Transverse colon (tissue), 4 donors: ENCODE results near the gene POTEI.
"Not testable (repeated sequence)": the region's sequence is repeated elsewhere in the genome, so short reads cannot be mapped to it uniquely, and the experiment has no call there.

Experiments
- CTCF ChIP-seq, 5 experiments: fragments of 200-600 bp in 3 of 5; fragments of 450-650 bp in 2 of 5; sonication (generic) in 3 of 5; IDR thresholded peaks; 1 replicate in 2 of 5; 2 replicates in 3 of 5; pipeline ENCODE4 v1.5.1; 2016 to 2017; ENCODE audit warnings: antibody characterized with exemption in 5 of 5, inconsistent platforms in 3 of 5, mild to moderate bottlenecking in 2 of 5, moderate library complexity in 1 of 5
- EP300 ChIP-seq: sonication (generic); formaldehyde crosslinking; IDR thresholded peaks from one replicate; pipeline ENCODE4 v1.6.1; 2017; ENCODE audit warnings: antibody characterized with exemption, low read depth
- POLR2A ChIP-seq: fragments of 450-650 bp; IDR thresholded peaks from one replicate; pipeline ENCODE4 v1.6.1; 2016; ENCODE audit warnings: antibody characterized with exemption, mild to moderate bottlenecking, moderate library complexity
- POLR2AphosphoS5 ChIP-seq, 3 donors: sonication (generic); formaldehyde crosslinking; IDR thresholded peaks; one replicate each; pipeline ENCODE4 v1.6.1; 2016; ENCODE audit warnings: antibody characterized with exemption in 3 of 3

GRCh38 chr2:130556441-130556840, 47.3 kb upstream of the POTEI start:
- TF ChIP-seq POLR2A; POLR2AphosphoS5 (IDR thresholded peaks at IDR 0.05); CTCF (IDR thresholded peaks at IDR 0.05); EP300: not testable (repeated sequence)
